HG03432 (cell line): ENCODE results near the gene NEMF.
A peak's percentile ranks its signal among the peaks of the same experiment; 100 is the strongest.
"Not testable (repeated sequence)": the region's sequence is repeated elsewhere in the genome, so short reads cannot be mapped to it uniquely, and the experiment has no call there.

Experiments used
- ATAC-seq: cut with Tn5 transposase; IDR thresholded peaks from one replicate; pipeline ENCODE4 v1.9.1; 2021; ENCODE audit warnings: mild to moderate bottlenecking, moderate library complexity; ENCODE audit not compliant: unreplicated experiment

NEMF gene

GRCh38 chr14:49876563-49877127, 24.1 kb upstream of the NEMF start:
- ATAC-seq = no peak

- no peak for ATAC-seq
These were observed 23.1 kb upstream of the NEMF start for GRCh38 chr14:49875640-49876198.

GRCh38 chr14:49873548-49873947, 21.0 kb upstream of the NEMF start:
- ATAC-seq = not testable (repeated sequence)

GRCh38 chr14:49870908-49871307, 18.3 kb upstream of the NEMF start:
- no peak for ATAC-seq

GRCh38 chr14:49868720-49869114, 16.1 kb upstream of the NEMF start:
- no peak for ATAC-seq

- ATAC-seq = peak; percentile 90
These were observed 15.5 kb upstream of the NEMF start for GRCh38 chr14:49867831-49868719.

GRCh38 chr14:49865431-49865859, 12.9 kb upstream of the NEMF start:
- ATAC-seq = no peak

GRCh38 chr14:49863487-49864281, 11.1 kb upstream of the NEMF start:
- no peak for ATAC-seq

- peak; percentile 24 for ATAC-seq
These were observed 9.6 kb upstream of the NEMF start for GRCh38 chr14:49862089-49862673.

GRCh38 chr14:49861699-49862088, 9.1 kb upstream of the NEMF start:
- no peak for ATAC-seq

- no peak for ATAC-seq
These were observed 8.6 kb upstream of the NEMF start for GRCh38 chr14:49860988-49861698.

GRCh38 chr14:49858383-49858782, 5.8 kb upstream of the NEMF start:
- no peak for ATAC-seq

- ATAC-seq = no peak
These were observed 4.9 kb upstream of the NEMF start for GRCh38 chr14:49857427-49858003.

GRCh38 chr14:49853572-49854375, 1.2 kb upstream of the NEMF start:
- peak; percentile 45 for ATAC-seq

- peak; percentile 13 for ATAC-seq
These were observed 530 bp upstream of the NEMF start for GRCh38 chr14:49853158-49853477.

- ATAC-seq = no peak
These were observed 775 bp downstream of the NEMF start for GRCh38 chr14:49851813-49852212.

GRCh38 chr14:49849213-49849847, 3.3 kb downstream of the NEMF start:
- no peak for ATAC-seq

- ATAC-seq = no peak
These were observed 23.9 kb downstream of the NEMF start for GRCh38 chr14:49828640-49829039.

- ATAC-seq = no peak
These were observed 32.4 kb downstream of the NEMF start for GRCh38 chr14:49820176-49820575.
